ENCODE results near the gene EIF4G3. TPM values are rescaled to one million over a fixed set of nuclear protein-coding genes. Genes with fewer than 3 reads are reported as not detected.

EIF4G3 gene
- total RNA-seq, 4 donors from 2014 or later = 24.4 to 57.0 (median 27.9) TPM

DNA sequence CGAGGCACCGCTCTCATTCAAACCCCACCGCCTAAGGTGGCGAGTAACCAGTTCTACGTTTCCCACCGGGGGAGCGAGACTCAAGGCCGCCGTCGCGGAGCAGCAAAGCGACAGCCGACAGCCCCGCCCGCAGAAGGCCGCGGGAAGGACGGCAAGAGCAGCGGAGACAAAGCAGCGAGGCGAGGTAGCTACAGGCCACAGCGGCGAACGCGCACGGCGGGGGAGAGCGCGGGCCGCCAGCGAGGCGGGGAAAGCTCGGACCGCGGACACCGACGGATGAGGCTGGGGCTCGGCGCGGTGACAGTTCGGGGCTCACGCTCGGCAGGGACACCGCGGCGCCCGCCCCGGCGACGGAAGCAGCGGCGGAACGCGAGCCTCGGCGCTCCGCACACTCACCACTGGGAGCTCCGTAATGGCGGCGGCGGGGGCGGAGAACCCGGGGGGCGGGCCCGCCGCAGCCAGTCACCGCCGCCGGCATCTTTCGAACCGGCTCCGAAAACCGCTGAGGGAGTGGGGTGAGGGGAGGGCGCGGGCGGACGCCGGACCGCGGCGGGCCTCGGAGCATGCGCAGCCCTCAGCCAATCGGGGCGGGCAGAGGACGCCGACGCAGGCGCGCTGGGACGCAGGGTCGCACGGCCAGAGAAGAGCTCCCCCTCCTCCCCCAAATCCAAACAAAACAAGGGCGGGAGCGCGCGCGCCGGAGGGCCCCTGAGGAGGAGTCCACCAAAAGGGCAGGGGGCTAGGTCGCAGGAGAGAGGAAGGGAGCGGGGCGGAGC lies 390.3 kb downstream of the EIF4G3 start:
- peak overlapping the region; percentile 96 for H3K4me3 ChIP-seq (ENCODE audit: low read depth, poor library complexity, severe bottlenecking)
- TF ChIP-seq, protein P1, sequence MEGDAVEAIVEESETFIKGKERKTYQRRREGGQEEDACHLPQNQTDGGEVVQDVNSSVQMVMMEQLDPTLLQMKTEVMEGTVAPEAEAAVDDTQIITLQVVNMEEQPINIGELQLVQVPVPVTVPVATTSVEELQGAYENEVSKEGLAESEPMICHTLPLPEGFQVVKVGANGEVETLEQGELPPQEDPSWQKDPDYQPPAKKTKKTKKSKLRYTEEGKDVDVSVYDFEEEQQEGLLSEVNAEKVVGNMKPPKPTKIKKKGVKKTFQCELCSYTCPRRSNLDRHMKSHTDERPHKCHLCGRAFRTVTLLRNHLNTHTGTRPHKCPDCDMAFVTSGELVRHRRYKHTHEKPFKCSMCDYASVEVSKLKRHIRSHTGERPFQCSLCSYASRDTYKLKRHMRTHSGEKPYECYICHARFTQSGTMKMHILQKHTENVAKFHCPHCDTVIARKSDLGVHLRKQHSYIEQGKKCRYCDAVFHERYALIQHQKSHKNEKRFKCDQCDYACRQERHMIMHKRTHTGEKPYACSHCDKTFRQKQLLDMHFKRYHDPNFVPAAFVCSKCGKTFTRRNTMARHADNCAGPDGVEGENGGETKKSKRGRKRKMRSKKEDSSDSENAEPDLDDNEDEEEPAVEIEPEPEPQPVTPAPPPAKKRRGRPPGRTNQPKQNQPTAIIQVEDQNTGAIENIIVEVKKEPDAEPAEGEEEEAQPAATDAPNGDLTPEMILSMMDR (IDR thresholded peaks at IDR 0.05) = no peak
- TF ChIP-seq POLR2A (IDR thresholded peaks at IDR 0.05) = no peak
- 0% methylated on average over 35 to 74 of the region's 102 CpGs for WGBS, 2 donors
- intact Hi-C loops (cut with DNase I; ENCODE audit: low total_unique reads) = no loop called here
- peak; percentile 90 to 98 for DNase-seq (ENCODE audit: low spot score in 2 of 2)

DNA sequence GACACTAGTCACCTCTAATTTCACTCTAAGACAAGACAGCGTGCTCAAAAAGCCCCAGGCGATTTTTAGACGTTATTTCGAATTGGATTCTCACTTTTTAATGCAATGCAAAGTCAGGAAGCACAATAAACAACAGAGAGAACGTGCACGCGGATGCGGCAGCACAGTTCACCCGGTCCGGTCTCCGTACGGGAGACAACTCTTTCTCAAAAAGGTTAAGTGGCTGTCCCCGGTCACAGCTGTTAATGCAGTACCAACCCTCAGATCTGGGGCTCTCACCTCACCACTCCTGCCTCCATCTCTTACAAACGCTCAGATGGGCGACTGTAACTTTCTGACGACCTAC lies 390.8 kb downstream of the EIF4G3 start:
- 0 to 1% methylated on average over 16 of the region's 16 CpGs for WGBS, 2 donors
- no peak for DNase-seq (ENCODE audit: low spot score in 2 of 2)
- no peak for TF ChIP-seq POLR2A (IDR thresholded peaks at IDR 0.05)
- TF ChIP-seq, protein P1 (IDR thresholded peaks at IDR 0.05) = no peak
- peak overlapping the region; percentile 96 for H3K4me3 ChIP-seq (ENCODE audit: low read depth, poor library complexity, severe bottlenecking)
- intact Hi-C loops (cut with DNase I; ENCODE audit: low total_unique reads) = no loop called here

DNA sequence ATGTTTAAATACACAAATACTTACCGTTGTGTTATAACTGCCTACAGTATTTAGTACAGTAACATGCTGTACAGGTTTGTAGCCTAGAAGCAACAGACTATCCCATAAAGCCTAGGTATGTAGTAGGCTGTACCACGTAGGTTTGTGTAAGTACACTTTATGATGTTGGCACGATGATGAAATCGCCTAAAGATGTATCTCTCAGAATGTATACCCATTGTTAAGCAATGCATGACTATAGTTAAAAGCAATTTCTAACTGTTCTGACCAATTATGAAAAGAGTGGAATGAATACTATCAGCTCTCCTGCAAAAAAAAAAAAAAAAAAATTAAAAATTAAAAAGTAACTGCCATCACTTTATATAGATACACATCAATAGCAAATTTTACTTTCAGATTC lies 401.0 kb downstream of the EIF4G3 start:
- no peak for DNase-seq (ENCODE audit: low spot score in 2 of 2)
- TF ChIP-seq, protein P1 (IDR thresholded peaks at IDR 0.05) = no peak
- TF ChIP-seq POLR2A (IDR thresholded peaks at IDR 0.05) = no peak
- 89 to 91% methylated on average over 4 of the region's 4 CpGs for WGBS, 2 donors
- H3K4me3 ChIP-seq (ENCODE audit: low read depth, poor library complexity, severe bottlenecking) = no peak overlapping the region
- intact Hi-C loops (cut with DNase I; ENCODE audit: low total_unique reads) = no loop called here

DNA sequence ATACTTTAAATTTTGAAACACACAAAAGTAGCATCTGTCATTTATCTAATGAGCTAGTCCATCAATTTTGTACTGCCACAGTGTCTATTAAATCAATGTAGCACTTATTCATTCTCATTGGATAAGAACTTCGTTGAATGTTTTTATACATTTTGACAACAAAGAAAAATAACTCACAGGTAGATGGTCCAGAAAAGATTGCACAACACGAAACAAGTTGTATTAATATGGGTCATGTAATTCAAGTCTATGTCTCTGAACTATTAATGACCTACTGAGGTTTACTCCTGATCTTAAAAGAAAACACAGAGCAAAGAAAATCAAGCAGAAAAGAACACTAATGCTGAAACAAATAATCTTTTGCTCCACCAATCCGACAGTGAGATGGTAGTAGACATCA lies 404.9 kb downstream of the EIF4G3 start:
- no peak overlapping the region for H3K4me3 ChIP-seq (ENCODE audit: low read depth, poor library complexity, severe bottlenecking)
- TF ChIP-seq, protein P1 (IDR thresholded peaks at IDR 0.05) = no peak
- no peak for TF ChIP-seq POLR2A (IDR thresholded peaks at IDR 0.05)
- DNase-seq (ENCODE audit: low spot score in 2 of 2) = no peak
- intact Hi-C loops (cut with DNase I; ENCODE audit: low total_unique reads) = no loop called here
- WGBS, 2 donors = 89 to 93% methylated on average over 3 of the region's 3 CpGs

DNA sequence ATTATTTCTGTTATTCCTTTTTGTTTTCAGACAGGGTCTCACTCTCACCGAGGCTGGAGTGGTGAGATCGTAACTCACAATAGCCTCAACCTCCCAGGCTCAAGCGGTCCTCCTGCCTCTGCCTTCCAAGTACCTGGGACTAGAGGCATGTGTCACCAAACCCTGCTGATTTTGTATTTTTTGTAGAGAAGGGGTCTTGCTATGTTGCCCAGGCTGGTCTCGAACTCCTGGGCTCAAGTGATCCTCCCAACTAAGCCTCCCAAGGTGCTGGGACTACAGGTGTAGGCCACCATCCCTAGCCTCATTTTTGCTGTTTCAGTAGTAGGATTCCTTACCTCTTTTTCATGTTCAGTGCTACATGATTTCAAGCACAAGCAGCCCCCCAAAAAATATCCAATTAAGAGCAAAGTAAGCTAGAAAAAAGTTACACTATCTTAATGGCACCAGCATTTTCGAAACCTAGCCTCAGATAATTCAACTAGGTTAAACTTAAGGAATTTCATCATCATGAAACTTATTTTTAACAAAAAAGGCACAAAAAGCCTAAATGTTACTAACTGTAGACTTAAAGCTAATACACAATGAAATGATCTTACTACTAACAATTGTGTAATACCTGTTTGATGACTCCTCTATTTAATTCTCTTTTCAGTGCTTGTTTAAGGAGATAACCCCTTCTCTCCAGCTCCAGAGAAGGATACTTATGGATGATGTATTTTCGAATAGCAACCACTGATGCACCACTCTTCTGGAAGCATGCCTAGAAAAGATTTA lies 406.2 kb downstream of the EIF4G3 start:
- TF ChIP-seq, protein P1 (IDR thresholded peaks at IDR 0.05) = no peak
- TF ChIP-seq POLR2A (IDR thresholded peaks at IDR 0.05) = no peak
- DNase-seq (ENCODE audit: low spot score in 2 of 2) = no peak
- intact Hi-C loops (cut with DNase I; ENCODE audit: low total_unique reads) = no loop called here
- 94 to 95% methylated on average over 6 of the region's 6 CpGs for WGBS, 2 donors
- H3K4me3 ChIP-seq (ENCODE audit: low read depth, poor library complexity, severe bottlenecking) = no peak overlapping the region

Measured in lower leg skin (tissue), 4 donors.